ENCODE measurements around the gene CES2. TPM values are rescaled to one million over a fixed set of nuclear protein-coding genes. Genes with fewer than 3 reads are reported as not detected.

CES2 gene
- total and polyA plus RNA-seq, 2 of the 8 experiments (the other 6 are each of a cell fraction or from before 2014, with no cell fraction given): 8.6 to 14.7 TPM

- 87% methylated on average over 5 of the region's 5 CpGs; no CpG with 5 or more reads in 1 of the 2 experiments for WGBS, 2 experiments (ENCODE audit: extremely low coverage in 1 of 2, insufficient coverage in 1 of 2, insufficient read length in 1 of 2, insufficient replicate concordance in 2 of 2, low coverage in 1 of 2, low lambda C conversion rate in 2 of 2, missing lambda C conversion rate in 1 of 2)
- ChIA-PET POLR2A (ENCODE audit: partially characterized antibody) (interaction anchor here (1.2 to 1.7 kb wide), 5 partner anchors 14 to 40 kb away, joined by 3 to 5 read pairs (median 3); partner anchors contain the start of gene PDP2), CTCF (ENCODE audit: partially characterized antibody) (interaction anchor here (0.8 to 42.0 kb wide), 7 partner anchors 4 to 168 kb away, joined by 3 to 1009 read pairs (median 5); partner anchors contain the start of genes CDH16, CES3, DYNC1LI2 and PDP2)
- Histone ChIP-seq H3K4ac (replicated peaks; ENCODE audit: insufficient read length, low read depth, low read length) (no peak overlapping the region), H2AK5ac (ENCODE audit: low read depth, low read length) (no peak overlapping the region), H3K56ac (replicated peaks; ENCODE audit: insufficient read length, low read depth, low read length) (no peak overlapping the region), H3K9ac (replicated peaks in 1 of 4; ENCODE audit: extremely low read depth in 1 of 4, low read depth in 3 of 4, low read length in 3 of 4) (no peak overlapping the region; a peak in 1 of 7 replicates), H3K36me3 (ENCODE audit: control insufficient read depth in 2 of 4, insufficient read depth in 4 of 4, low read length in 3 of 4) (no peaks in the 10 kb centered on the region), H3K18ac (ENCODE audit: extremely low read depth, low read length) (no peak overlapping the region), H3K79me2 (ENCODE audit: control insufficient read depth in 1 of 2, insufficient read depth in 2 of 2, low read length in 2 of 2) (no peaks in the 10 kb centered on the region), H4K8ac (ENCODE audit: extremely low read depth, insufficient read depth, low read length) (no peak overlapping the region), H3K23ac (ENCODE audit: insufficient read length) (no peak overlapping the region), H3K4me2 (ENCODE audit: insufficient read depth in 1 of 2, low read depth in 2 of 2, low read length in 2 of 2) (no peak overlapping the region), H4K5ac (ENCODE audit: insufficient read length, low read depth, low read length) (no peak overlapping the region), H3K9me3 (ENCODE audit: insufficient read depth in 2 of 2, low read depth in 1 of 2, low read length in 1 of 2) (no peaks in the 10 kb centered on the region), H2BK5ac (ENCODE audit: low read depth, low read length) (no peak overlapping the region), H3K23me2 (ENCODE audit: low read depth, low read length) (no peaks in the 10 kb centered on the region; the same call in 1 of the 2 replicates), H3K4me3 (ENCODE audit: extremely low read depth in 1 of 4, insufficient read depth in 2 of 4, low read depth in 3 of 4, low read length in 4 of 4) (no peak overlapping the region), H3K4me1 (replicated peaks in 1 of 4; ENCODE audit: control insufficient read depth in 3 of 4, insufficient read depth in 4 of 4, low read length in 3 of 4) (no peaks in the 10 kb centered on the region; a peak in 1 of 7 replicates), H2AFZ (ENCODE audit: low read length) (no peak overlapping the region), H2BK15ac (ENCODE audit: low read length) (no peak overlapping the region), H4K91ac (replicated peaks; ENCODE audit: insufficient read length, low read length) (no peak overlapping the region), H3K27ac (ENCODE audit: low read depth, low read length) (no peak overlapping the region), H3K79me1 (ENCODE audit: low read depth, low read length) (peaks cover 2% of the 10 kb centered on the region; the same call in 1 of the 2 replicates), H3K27me3 (replicated peaks in 1 of 4; ENCODE audit: control insufficient read depth in 3 of 4, extremely low read depth in 1 of 4, insufficient read depth in 3 of 4, low read length in 3 of 4) (peaks cover 4 to 19% (median 14%) of the 10 kb centered on the region in 4 experiments; a peak in 6 of 7 replicates), H2BK12ac (ENCODE audit: low read depth, low read length) (no peak overlapping the region), H3K14ac (ENCODE audit: insufficient read length) (no peak overlapping the region), H2BK120ac (replicated peaks; ENCODE audit: low read depth, low read length) (no peak overlapping the region), H2BK20ac (ENCODE audit: low read length) (no peak overlapping the region), H4K20me1 (replicated peaks in 1 of 2; ENCODE audit: control insufficient read depth in 1 of 2, insufficient read depth in 2 of 2, low read length in 2 of 2) (peaks cover 0 to 4% of the 10 kb centered on the region in 2 experiments)
- DNase-seq (ENCODE audit: low read depth in 1 of 2, low spot score in 2 of 2): no peak
- FAIRE-seq: no peak
Measured at GRCh38 chr16:66919569-66920298, 15.6 kb upstream of the CES2 start.

Measured in H1 (cell line).